B cell (primary cell): Measurements from ENCODE around the gene BBS1.

Experiments
- EZH2 ChIP-seq: IDR thresholded peaks from 2 replicates; pipeline ENCODE4 v1.6.1; 2012; ENCODE audit warnings: borderline replicate concordance, low read depth, mild to moderate bottlenecking, moderate library complexity, low read length; ENCODE audit not compliant: insufficient read depth, poor library complexity, severe bottlenecking
- TF ChIP-seq, protein P1 (sequence below): fragments of 200-600 bp; IDR thresholded peaks from one replicate; pipeline ENCODE4 v1.8.0; 2022; ENCODE audit warnings: antibody characterized with exemption, mild to moderate bottlenecking

DNA sequence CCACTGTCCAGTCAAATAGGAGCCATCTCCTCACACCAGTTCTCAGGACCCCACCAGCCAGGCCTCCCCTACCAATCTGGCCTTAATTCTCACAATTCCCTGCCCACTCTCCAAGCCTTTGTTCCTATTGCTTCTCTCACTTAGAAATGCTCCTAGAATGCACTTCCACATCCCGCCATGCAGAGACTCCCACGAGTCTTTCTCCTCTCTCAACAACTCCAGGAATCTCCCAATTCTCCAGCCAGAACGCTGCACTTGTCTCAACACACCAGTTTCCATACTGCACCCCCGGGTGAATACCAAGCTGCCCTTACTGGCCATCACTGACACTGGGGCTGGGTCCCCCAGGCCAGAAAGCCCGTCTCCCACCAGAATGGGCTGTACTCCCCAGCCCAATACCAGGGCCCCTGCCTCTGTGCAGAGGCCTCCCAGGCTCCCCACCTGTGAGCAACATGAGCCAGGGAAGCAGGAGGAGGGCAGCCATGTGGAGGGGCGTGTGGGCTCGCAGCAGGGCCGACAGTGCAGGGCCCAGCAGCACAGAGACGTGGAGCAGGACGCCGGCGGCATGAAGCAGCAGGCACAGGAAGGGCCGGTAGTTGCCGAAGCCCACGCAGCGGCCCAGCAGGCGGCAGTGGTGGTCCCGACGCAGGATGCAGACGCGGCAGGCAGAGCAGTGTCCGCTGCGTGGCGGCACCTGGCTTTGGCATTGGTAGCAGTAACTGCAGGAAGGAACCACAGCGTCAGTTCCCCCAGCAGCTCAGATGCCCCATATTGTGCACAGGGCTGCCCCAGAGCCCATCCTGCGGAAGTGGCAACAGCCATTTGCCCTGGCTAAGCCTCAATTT, 33.0 kb downstream of the BBS1 start:
- TF ChIP-seq, protein P1, sequence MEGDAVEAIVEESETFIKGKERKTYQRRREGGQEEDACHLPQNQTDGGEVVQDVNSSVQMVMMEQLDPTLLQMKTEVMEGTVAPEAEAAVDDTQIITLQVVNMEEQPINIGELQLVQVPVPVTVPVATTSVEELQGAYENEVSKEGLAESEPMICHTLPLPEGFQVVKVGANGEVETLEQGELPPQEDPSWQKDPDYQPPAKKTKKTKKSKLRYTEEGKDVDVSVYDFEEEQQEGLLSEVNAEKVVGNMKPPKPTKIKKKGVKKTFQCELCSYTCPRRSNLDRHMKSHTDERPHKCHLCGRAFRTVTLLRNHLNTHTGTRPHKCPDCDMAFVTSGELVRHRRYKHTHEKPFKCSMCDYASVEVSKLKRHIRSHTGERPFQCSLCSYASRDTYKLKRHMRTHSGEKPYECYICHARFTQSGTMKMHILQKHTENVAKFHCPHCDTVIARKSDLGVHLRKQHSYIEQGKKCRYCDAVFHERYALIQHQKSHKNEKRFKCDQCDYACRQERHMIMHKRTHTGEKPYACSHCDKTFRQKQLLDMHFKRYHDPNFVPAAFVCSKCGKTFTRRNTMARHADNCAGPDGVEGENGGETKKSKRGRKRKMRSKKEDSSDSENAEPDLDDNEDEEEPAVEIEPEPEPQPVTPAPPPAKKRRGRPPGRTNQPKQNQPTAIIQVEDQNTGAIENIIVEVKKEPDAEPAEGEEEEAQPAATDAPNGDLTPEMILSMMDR, result peak; percentile 67
- no peak for TF ChIP-seq EZH2
